Uterus (tissue), 4 donors: Measurements from ENCODE around the gene KDM2B. TPM values are rescaled to one million over a fixed set of nuclear protein-coding genes. Genes with fewer than 3 reads are reported as not detected.
"Not testable (repeated sequence)": the region's sequence is repeated elsewhere in the genome, so short reads cannot be mapped to it uniquely, and the experiment has no call there.

Source experiments
- DNase-seq, 2 donors: peaks; one replicate each; pipeline ENCODE4 v3.0.0-alpha.2; 2019 to 2020
- H3K27ac ChIP-seq, 2 donors: fragments of 200-600 bp; sonication (generic); 1 replicate in 1 of 2; 2 replicates in 1 of 2; pipeline ENCODE4 v1.5.1; 2016 to 2018
- H3K27me3 ChIP-seq, 2 donors: fragments of 200-600 bp; sonication (generic); one replicate each; pipeline ENCODE4 v1.5.1; 2018 to 2019; ENCODE audit warnings: control low read depth in 1 of 2
- H3K36me3 ChIP-seq, 2 donors: fragments of 200-600 bp; sonication (generic); one replicate each; pipeline ENCODE4 v1.5.1; 2019; ENCODE audit warnings: control low read depth in 1 of 2
- H3K4me1 ChIP-seq, 2 donors: fragments of 200-600 bp; sonication (generic); one replicate each; pipeline ENCODE4 v1.5.1; 2018 to 2019; ENCODE audit warnings: control low read depth in 1 of 2
- H3K4me3 ChIP-seq, 2 donors: fragments of 200-600 bp; sonication (generic); 1 replicate in 1 of 2; 2 replicates in 1 of 2; pipeline ENCODE4 v1.5.1; 2018 to 2019; ENCODE audit warnings: mild to moderate bottlenecking in 1 of 2
- H3K9me3 ChIP-seq, 2 donors: fragments of 200-600 bp; sonication (generic); one replicate each; pipeline ENCODE4 v1.5.1; 2019; ENCODE audit warnings: control low read depth in 1 of 2
- POLR2A ChIP-seq, 2 donors: fragments of 450-650 bp; IDR thresholded peaks; one replicate each; pipeline ENCODE4 v1.6.1; 2016; ENCODE audit warnings: antibody characterized with exemption in 2 of 2, mild to moderate bottlenecking in 1 of 2, moderate library complexity in 1 of 2
- intact Hi-C: fragments of 100-400 bp; cut with DNase I; formaldehyde crosslinking; loops from one replicate; pipeline ENCODE4 v1.15.1; 2023; ENCODE audit warnings: low total_unique reads
- microRNA-seq: library from miRNA; unstranded; fragments of <30 nt; microRNA quantifications from one replicate; pipeline ENCODE4, GENCODE V29; 2016; ENCODE audit warnings: borderline microRNAs expressed, borderline replicate concordance
- small RNA-seq: library from RNA; depleted of rRNA; stranded (forward); fragments of <200 nt; gene quantifications from one replicate; pipeline ENCODE3, GENCODE V24; 2016
- total RNA-seq, 4 donors: library from RNA; depleted of rRNA in 3 of 4; stranded (reverse); fragments of >200 nt in 3 of 4; gene quantifications; one replicate each; pipeline versions ENCODE4 v1.1.0 to v1.2.4, GENCODE V29; 2014 to 2023
- TF ChIP-seq, protein P1 (sequence below), 4 experiments: fragments of 200-600 bp in 2 of 4; fragments of 450-650 bp in 2 of 4; sonication (generic) in 2 of 4; IDR thresholded peaks; one replicate each; pipeline ENCODE4 v1.5.1; 2016 to 2019; ENCODE audit warnings: antibody characterized with exemption in 4 of 4, mild to moderate bottlenecking in 2 of 4, moderate library complexity in 1 of 4
- donor health status: DM: yes; HTN: yes; CAD: no.

Gene KDM2B
- total RNA-seq, 4 donors from 2014 or later, result 6.1 to 78.0 (median 19.8) TPM

GRCh38 chr12:121390856-121391255 is 190.0 kb downstream of the KDM2B start:
- Histone ChIP-seq H3K27ac (no peak overlapping the region), H3K4me3 (no peak overlapping the region), H3K27me3 (no peaks in the 10 kb centered on the region), H3K9me3 (no peaks in the 10 kb centered on the region), H3K4me1 (no peaks in the 10 kb centered on the region), H3K36me3 (no peaks in the 10 kb centered on the region)
- no peak for TF ChIP-seq POLR2A (IDR thresholded peaks at IDR 0.05)
- TF ChIP-seq, protein P1, sequence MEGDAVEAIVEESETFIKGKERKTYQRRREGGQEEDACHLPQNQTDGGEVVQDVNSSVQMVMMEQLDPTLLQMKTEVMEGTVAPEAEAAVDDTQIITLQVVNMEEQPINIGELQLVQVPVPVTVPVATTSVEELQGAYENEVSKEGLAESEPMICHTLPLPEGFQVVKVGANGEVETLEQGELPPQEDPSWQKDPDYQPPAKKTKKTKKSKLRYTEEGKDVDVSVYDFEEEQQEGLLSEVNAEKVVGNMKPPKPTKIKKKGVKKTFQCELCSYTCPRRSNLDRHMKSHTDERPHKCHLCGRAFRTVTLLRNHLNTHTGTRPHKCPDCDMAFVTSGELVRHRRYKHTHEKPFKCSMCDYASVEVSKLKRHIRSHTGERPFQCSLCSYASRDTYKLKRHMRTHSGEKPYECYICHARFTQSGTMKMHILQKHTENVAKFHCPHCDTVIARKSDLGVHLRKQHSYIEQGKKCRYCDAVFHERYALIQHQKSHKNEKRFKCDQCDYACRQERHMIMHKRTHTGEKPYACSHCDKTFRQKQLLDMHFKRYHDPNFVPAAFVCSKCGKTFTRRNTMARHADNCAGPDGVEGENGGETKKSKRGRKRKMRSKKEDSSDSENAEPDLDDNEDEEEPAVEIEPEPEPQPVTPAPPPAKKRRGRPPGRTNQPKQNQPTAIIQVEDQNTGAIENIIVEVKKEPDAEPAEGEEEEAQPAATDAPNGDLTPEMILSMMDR (IDR thresholded peaks at IDR 0.05), result no peak
- intact Hi-C loops, result no loop called here
- DNase-seq, result no peak

DNA sequence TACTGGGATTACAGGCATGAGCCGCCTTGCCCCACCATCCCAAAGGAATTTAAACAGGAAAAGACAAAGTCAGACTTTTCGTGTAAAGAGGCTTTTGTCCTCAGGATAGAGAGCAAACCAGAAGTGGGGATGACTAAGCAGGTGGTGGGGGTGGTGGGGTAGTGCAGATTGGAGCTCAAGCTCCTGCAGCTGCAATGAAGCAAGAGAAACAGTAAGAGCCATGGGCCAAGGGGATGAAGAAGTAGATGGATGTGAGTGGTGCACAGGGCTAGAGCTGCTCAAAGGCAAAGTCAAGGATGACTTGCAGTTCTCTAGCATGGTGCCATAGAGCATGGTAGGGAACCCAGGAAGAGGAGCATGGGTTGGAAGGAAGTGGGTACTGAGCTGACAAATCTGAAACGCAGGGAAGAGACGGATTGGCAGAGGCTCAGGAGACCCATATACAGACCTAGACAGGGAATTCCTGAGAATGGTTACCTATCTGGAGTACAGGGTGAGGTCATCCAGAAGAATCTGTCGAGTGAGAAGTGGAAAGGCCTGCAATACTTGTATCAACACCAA is 192.3 kb downstream of the KDM2B start:
- no peak overlapping the region for H3K4me3 ChIP-seq
- H3K27ac ChIP-seq, result no peak overlapping the region
- no peaks in the 10 kb centered on the region for H3K36me3 ChIP-seq
- H3K9me3 ChIP-seq, result no peaks in the 10 kb centered on the region
- DNase-seq, result no peak
- intact Hi-C loops, result no loop called here
- H3K27me3 ChIP-seq, result no peaks in the 10 kb centered on the region
- H3K4me1 ChIP-seq, result no peaks in the 10 kb centered on the region
- TF ChIP-seq POLR2A (IDR thresholded peaks at IDR 0.05), result no peak
- TF ChIP-seq, protein P1 (IDR thresholded peaks at IDR 0.05), result no peak

GRCh38 chr12:121384891-121385290 is 195.9 kb downstream of the KDM2B start:
- H3K27me3 ChIP-seq, DNase-seq, H3K9me3 ChIP-seq, H3K36me3 ChIP-seq, H3K4me3 ChIP-seq, H3K4me1 ChIP-seq, intact Hi-C loops, H3K27ac ChIP-seq: not testable (repeated sequence)

- H3K36me3 ChIP-seq, result no peaks in the 10 kb centered on the region
- no peaks in the 10 kb centered on the region for H3K27me3 ChIP-seq
- intact Hi-C loops, result no loop called here
- no peak overlapping the region for H3K4me3 ChIP-seq
- H3K9me3 ChIP-seq, result no peaks in the 10 kb centered on the region
- no peak for DNase-seq
- no peaks in the 10 kb centered on the region for H3K4me1 ChIP-seq
- no peak overlapping the region for H3K27ac ChIP-seq
- TF ChIP-seq, protein P1 (IDR thresholded peaks at IDR 0.05), result no peak
- TF ChIP-seq POLR2A (IDR thresholded peaks at IDR 0.05), result no peak
These were observed 197.2 kb downstream of the KDM2B start for GRCh38 chr12:121383601-121384021.

DNA sequence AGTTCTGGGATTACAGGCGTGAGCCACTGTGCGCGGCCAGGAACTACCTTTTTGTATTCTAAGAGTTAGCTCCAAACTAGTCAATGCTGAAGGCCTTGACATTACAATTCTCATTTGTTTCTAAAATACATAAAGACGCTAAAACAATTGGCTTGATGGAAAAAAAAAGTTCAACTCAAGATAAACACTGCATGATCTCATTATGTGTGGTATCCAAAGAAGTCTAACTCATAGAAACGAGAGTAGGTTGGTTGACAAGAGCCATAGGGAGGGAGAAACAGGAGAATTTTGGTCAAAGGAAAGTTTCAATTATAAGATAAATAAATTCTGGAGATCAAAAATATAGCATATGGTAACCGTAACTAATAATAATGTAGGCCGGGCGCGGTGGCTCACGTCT is 200.9 kb downstream of the KDM2B start:
- Histone ChIP-seq H3K9me3 (no peaks in the 10 kb centered on the region), H3K27ac (no peak overlapping the region), H3K4me3 (no peak overlapping the region), H3K27me3 (no peaks in the 10 kb centered on the region), H3K36me3 (no peaks in the 10 kb centered on the region), H3K4me1 (no peaks in the 10 kb centered on the region)
- TF ChIP-seq, protein P1 (IDR thresholded peaks at IDR 0.05), result no peak
- no peak for TF ChIP-seq POLR2A (IDR thresholded peaks at IDR 0.05)
- intact Hi-C loops, result no loop called here
- no peak for DNase-seq

Small RNA genes within 50 kb of the gene (microRNA-seq; reads per million reads assigned to microRNA genes)
- gene MIR7107, result not detected

Small RNA genes within 50 kb of the gene (small RNA-seq; reads per million reads assigned to genes)
- gene RNU6-1004P, result not detected

Other genes starting within 250 kb of the KDM2B start
- gene ANAPC5, start 228.6 kb downstream of the KDM2B start, total RNA-seq, result 100 to 1,000 TPM in 2 of 4 donors, 10 to 100 TPM in 2; 79.7 to 243 (median 107) TPM
- 10 to 100 TPM; 23.5 to 74.9 (median 34.1) TPM for gene RNF34, start 180.9 kb downstream of the KDM2B start, total RNA-seq
- gene ORAI1, start 45.5 kb upstream of the KDM2B start, total RNA-seq, result 10 to 100 TPM in 3 of 4 donors, 1 to 10 TPM in 1; 1.8 to 20.0 (median 13.8) TPM
- gene MORN3, start 88.6 kb upstream of the KDM2B start, total RNA-seq, result 1 to 10 TPM in 1 of 4 donors, under 1 TPM in 1, not detected in 2; 0.27 to 1.9 TPM
- 10 to 100 TPM in 3 of 4 donors, 1 to 10 TPM in 1; 1.0 to 35.2 (median 19.6) TPM for gene TMEM120B, start 131.7 kb upstream of the KDM2B start, total RNA-seq
- gene RHOF, start 212.7 kb upstream of the KDM2B start, total RNA-seq, result 10 to 100 TPM in 3 of 4 donors, 1 to 10 TPM in 1; 5.1 to 27.6 (median 13.1) TPM
- gene SETD1B, start 223.0 kb upstream of the KDM2B start, total RNA-seq, result 10 to 100 TPM in 1 of 4 donors, 1 to 10 TPM in 3; 1.3 to 63.6 (median 5.6) TPM